NCI-H524 treated with DMSO at 0.1 percent for 48 hours (cell line): ENCODE data around the gene AMOTL2.

ENCODE experiments used
- DNase-seq: peaks from one replicate; lab custom pipeline; 2025; lab: John Stamatoyannopoulos, UW

Gene AMOTL2

GRCh38 chr3:134366221-134366927 lies 7.9 kb downstream of the AMOTL2 start:
- DNase-seq, result no peak

GRCh38 chr3:134365766-134366065 lies 8.5 kb downstream of the AMOTL2 start:
- DNase-seq, result no peak

GRCh38 chr3:134364936-134365765 lies 9.1 kb downstream of the AMOTL2 start:
- no peak for DNase-seq

- DNase-seq, result no peak
These were observed 9.9 kb downstream of the AMOTL2 start for GRCh38 chr3:134364061-134364935.

- DNase-seq, result no peak
These were observed 10.9 kb downstream of the AMOTL2 start for GRCh38 chr3:134363381-134363755.

- DNase-seq, result no peak
These were observed 11.4 kb downstream of the AMOTL2 start for GRCh38 chr3:134362670-134363380.

- no peak for DNase-seq
These were observed 12.0 kb downstream of the AMOTL2 start for GRCh38 chr3:134362221-134362620.

- DNase-seq, result no peak
These were observed 12.9 kb downstream of the AMOTL2 start for GRCh38 chr3:134361162-134361835.

- no peak for DNase-seq
These were observed 14.2 kb downstream of the AMOTL2 start for GRCh38 chr3:134360046-134360445.

GRCh38 chr3:134359121-134360010 lies 14.9 kb downstream of the AMOTL2 start:
- no peak for DNase-seq

- DNase-seq, result no peak
These were observed 16.1 kb downstream of the AMOTL2 start for GRCh38 chr3:134357914-134358811.

- DNase-seq, result no peak
These were observed 16.9 kb downstream of the AMOTL2 start for GRCh38 chr3:134357261-134357913.

- no peak for DNase-seq
These were observed 17.7 kb downstream of the AMOTL2 start for GRCh38 chr3:134356411-134357040.

GRCh38 chr3:134355416-134355815 lies 18.8 kb downstream of the AMOTL2 start:
- DNase-seq, result no peak

GRCh38 chr3:134354612-134355251 lies 19.5 kb downstream of the AMOTL2 start:
- no peak for DNase-seq

GRCh38 chr3:134353831-134354611 lies 20.2 kb downstream of the AMOTL2 start:
- DNase-seq, result no peak
